ENCODE results near the gene GABBR1.

GABBR1 gene

GRCh38 chr6:29530671-29531310 is 102.2 kb downstream of the GABBR1 start:
- no peak overlapping the region for H3K4me3 ChIP-seq (ENCODE audit: control insufficient read depth, low read depth, low read length)
- no peak for DNase-seq (ENCODE audit: low read depth)
- TF ChIP-seq CTCF (IDR thresholded peaks at IDR 0.05; ENCODE audit: control insufficient read depth, insufficient read depth, low read depth, low read length, missing control alignments), result no peak

GRCh38 chr6:29529956-29530355 is 103.0 kb downstream of the GABBR1 start:
- no peak overlapping the region for H3K4me3 ChIP-seq (ENCODE audit: control insufficient read depth, low read depth, low read length)
- DNase-seq (ENCODE audit: low read depth), result no peak
- no peak for TF ChIP-seq CTCF (IDR thresholded peaks at IDR 0.05; ENCODE audit: control insufficient read depth, insufficient read depth, low read depth, low read length, missing control alignments)

DNA sequence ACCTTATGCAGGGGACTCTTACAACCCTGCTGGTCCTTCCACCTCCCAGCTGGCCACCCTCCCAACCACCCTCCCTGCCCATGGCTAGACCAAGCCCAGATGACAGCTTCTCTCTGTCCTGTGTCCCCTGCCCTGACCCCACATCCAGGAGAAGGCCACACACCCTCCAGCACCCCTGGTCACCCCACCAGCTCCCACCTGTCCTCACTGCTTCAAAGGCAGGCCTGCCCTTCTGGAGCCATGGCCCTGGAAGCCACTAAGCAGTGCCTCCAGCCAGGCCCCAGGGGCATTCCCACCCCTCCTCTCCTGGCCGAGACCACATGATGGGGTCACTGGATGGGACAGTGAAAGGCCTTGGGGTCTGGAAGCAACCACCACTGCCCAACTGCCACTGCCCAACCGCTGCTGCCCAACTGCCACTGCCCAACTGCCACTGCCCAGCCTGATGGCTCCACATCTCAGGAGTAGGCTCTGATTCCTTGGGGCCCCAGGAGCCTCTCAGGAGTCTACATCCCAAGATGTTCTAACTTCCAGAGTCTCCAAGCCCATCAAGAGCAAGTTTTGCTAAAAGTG is 103.9 kb downstream of the GABBR1 start:
- H3K4me3 ChIP-seq (ENCODE audit: control insufficient read depth, low read depth, low read length), result no peak overlapping the region
- DNase-seq (ENCODE audit: low read depth), result no peak
- TF ChIP-seq CTCF (IDR thresholded peaks at IDR 0.05; ENCODE audit: control insufficient read depth, insufficient read depth, low read depth, low read length, missing control alignments), result no peak

DNA sequence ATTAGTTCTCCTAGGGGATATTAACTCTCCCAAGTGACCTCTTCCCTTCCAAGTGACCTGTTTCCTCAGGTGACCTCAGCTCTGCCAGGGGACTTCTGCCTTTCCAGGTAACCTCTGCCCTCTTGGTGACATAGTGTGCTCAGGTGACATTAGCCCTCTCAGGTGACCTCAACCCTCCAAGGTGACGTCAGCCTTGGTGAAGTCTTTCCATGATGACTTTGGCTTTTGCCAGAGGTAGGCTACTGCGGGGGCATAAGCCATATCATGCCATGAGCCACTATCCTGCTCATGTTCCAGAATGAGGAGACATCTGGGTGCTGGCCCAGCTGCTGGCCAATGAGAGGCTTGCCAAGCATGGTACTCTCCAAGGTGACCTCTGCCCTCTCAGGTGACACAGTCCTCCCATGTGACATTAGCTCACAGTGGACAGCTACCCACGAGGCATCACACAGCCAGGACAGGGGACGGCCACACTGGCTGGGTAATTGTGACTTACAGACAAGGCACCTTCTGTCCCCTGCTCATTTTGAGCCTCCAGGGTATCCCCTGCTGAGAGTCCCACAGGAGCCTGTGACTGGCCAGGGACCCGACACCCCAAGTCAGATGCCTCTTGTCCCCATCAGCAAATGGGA is 104.6 kb downstream of the GABBR1 start:
- TF ChIP-seq CTCF (IDR thresholded peaks at IDR 0.05; ENCODE audit: control insufficient read depth, insufficient read depth, low read depth, low read length, missing control alignments), result no peak
- no peak overlapping the region for H3K4me3 ChIP-seq (ENCODE audit: control insufficient read depth, low read depth, low read length)
- no peak for DNase-seq (ENCODE audit: low read depth)

GRCh38 chr6:29527564-29527963 is 105.4 kb downstream of the GABBR1 start:
- H3K4me3 ChIP-seq (ENCODE audit: control insufficient read depth, low read depth, low read length), result no peak overlapping the region
- no peak for DNase-seq (ENCODE audit: low read depth)
- no peak for TF ChIP-seq CTCF (IDR thresholded peaks at IDR 0.05; ENCODE audit: control insufficient read depth, insufficient read depth, low read depth, low read length, missing control alignments)

- TF ChIP-seq CTCF (IDR thresholded peaks at IDR 0.05; ENCODE audit: control insufficient read depth, insufficient read depth, low read depth, low read length, missing control alignments), result no peak
- H3K4me3 ChIP-seq (ENCODE audit: control insufficient read depth, low read depth, low read length), result no peak overlapping the region
Measured at GRCh38 chr6:29527126-29527525, 105.9 kb downstream of the GABBR1 start.

More at GRCh38 chr6:29527126-29527525, 105.9 kb downstream of the GABBR1 start:
- no peak for DNase-seq (ENCODE audit: low read depth)

Data from AG09309 (cell line).